ENCODE data around the gene HERPUD1.
A peak's percentile ranks its signal among the peaks of the same experiment; 100 is the strongest.
"Not testable (repeated sequence)": the region's sequence is repeated elsewhere in the genome, so short reads cannot be mapped to it uniquely, and the experiment has no call there.

The HERPUD1 gene, protein sequence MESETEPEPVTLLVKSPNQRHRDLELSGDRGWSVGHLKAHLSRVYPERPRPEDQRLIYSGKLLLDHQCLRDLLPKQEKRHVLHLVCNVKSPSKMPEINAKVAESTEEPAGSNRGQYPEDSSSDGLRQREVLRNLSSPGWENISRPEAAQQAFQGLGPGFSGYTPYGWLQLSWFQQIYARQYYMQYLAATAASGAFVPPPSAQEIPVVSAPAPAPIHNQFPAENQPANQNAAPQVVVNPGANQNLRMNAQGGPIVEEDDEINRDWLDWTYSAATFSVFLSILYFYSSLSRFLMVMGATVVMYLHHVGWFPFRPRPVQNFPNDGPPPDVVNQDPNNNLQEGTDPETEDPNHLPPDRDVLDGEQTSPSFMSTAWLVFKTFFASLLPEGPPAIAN

DNA sequence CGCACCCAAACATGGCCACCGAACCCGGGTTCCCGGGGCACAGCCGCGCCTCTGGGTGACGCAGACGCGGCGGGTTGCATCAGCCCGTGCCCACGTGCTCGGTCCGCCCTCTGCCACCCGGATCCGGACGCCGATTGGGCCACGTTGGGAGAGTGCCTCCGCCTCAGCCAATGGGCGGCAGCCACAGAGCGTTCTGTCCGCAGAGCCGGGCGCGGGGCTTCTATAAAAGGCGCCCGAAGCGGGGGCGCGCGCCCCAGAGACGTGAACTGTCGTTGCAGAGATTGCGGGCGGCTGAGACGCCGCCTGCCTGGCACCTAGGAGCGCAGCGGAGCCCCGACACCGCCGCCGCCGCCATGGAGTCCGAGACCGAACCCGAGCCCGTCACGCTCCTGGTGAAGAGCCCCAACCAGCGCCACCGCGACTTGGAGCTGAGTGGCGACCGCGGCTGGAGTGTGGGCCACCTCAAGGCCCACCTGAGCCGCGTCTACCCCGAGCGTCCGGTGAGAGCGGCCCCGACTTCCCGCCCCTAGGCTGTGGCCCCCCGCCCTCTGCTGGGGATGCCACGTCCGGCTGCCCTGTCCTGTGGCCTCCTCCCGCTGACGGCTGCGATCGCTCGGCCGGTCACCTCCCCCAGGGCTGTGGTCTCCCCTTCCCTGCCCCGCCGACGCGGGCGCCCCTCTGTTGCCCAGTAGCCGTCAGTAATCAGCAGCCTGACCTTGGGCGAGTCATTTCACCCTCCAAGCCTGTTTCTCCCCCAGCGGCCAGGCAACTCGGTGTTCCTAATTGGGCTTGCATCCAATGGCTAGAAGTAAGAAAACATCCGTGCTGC is at the start of gene HERPUD1:
Gene HERPUD1 (plus strand): TSS at position 251 of the 829 bp plus-strand sequence. CDS start 103 bp downstream, at position 354.
- DNase-seq, result peak; percentile 85

DNA sequence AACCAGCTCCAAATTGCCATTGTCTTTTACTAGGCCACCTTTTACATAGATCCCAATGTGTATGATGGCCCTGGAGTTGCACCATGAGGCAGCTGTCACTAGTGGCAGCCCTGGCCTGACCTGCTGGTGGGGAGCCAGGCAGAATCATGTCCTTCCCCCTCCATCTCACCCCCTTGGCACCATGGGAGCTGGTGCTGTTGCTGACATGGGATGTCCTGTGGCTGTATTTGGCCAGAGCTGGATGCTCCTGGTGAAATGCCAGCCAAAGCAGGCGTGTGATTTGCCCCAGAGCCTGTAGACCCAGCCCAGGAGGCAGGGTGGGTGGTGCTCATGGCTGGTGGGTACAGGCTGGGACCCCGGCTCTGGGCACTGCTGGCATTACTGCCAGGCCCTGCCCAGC is 48.4 kb upstream of the HERPUD1 start:
- no peak for DNase-seq

DNA sequence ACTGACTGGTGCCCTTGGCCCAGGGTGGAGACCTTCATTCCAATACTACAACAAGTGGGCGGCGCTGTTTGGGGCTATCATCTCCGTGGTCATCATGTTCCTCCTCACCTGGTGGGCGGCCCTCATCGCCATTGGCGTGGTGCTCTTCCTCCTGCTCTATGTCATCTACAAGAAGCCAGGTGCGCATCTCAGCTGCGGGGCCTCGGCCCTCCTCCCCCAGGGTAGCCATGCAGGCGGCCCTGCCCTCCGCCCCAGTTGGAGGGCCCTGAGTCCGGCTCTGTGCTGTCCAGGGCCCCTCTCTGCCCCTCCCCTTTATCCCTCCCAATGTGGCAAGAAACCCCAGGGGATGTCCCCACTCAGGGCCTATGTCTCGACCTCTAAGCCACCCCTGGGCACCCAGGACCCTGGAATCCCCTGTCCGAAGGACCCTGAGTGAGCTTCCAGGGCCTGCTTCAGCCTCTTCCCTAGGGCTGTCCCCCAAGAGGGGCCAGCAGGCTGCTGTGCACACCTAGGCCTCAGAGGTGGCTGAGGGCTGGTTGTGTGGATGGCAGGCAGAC is 47.8 kb upstream of the HERPUD1 start:
- no peak for DNase-seq

DNA sequence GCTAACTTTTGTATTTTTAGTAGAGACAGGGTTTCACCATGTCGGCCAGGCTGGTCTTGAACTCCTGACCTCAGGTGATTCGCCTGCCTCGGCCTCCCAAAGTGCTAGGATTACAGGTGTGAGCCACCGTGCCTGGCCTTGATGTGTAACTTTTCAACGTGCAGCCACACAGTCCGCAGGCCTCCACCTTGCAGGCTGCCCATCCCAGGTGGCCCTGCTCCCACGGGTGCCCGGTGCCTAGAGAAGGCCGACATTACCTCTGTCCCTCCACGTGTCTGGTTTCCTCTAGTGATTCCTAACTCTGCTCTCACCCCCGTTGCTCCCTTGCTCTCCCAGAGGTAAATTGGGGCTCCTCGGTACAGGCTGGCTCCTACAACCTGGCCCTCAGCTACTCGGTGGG is 47.0 kb upstream of the HERPUD1 start:
- DNase-seq, result not testable (repeated sequence)

DNA sequence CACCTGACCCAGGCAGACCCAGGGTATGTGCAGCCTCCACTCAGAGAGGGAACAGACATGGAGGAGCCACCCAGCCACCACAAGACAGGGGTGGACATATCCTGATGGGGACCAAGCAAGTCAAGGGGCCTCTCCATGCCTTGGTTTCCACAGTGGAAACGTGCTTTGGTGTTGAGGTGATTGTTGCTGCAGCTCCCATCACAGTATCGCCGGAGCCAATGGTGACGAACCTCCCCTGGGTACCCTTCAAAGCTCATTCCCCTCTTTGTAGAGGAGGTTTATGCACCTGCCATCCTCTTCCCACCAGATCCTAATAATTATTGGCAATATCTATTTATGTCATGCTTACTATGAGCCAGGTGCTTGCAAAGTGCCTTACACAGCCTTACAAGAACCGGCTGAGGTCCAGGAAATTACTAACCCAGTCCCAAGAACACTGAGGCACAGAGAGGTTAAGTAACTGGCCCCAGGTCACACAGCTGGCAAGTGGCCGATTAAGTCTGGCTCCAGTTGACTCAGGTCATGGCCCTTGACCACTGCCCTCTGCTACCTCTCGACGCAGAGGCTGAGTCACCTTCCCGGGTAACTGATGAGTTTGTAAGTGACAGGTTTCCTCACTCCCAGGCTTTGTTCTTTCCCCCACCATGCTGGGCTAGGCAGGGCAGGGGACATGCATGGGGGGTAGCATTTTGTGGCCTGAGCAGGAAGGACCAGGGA is 46.3 kb upstream of the HERPUD1 start:
- no peak for DNase-seq

DNA sequence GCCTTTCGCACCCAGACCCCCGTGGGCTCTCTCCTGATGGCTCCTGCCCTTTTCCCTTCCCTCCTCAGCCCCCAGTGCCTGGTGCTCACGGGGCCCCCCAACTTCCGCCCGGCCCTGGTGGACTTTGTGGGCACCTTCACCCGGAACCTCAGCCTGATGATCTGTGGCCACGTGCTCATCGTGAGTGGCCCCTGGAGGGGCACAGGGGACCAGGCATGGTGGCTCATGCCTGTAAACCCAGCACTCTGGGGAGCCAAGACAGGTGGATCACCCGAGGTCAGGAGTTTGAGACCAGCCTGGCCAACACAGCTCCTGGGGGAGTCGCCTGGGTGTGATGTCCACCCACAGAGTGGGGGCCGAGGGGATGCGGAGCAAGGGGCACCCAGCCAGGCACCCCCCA is 45.6 kb upstream of the HERPUD1 start:
- DNase-seq, result no peak

DNA sequence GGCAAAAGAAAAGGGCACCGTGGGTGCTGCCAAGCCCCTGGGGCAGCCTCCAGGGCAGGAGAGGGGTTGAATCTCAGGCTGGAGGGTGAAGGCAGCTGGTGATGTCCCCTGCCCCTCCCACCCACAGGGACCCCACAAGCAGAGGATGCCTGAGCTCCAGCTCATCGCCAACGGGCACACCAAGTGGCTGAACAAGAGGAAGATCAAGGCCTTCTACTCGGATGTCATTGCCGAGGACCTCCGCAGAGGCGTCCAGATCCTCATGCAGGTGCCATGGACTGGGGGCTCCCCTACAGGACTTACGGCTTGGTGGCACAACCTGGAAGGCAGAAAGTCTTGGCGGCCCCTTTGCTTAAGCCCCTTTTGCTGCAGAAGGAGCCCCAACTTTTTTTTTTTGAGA is 45.1 kb upstream of the HERPUD1 start:
- DNase-seq, result no peak

DNA sequence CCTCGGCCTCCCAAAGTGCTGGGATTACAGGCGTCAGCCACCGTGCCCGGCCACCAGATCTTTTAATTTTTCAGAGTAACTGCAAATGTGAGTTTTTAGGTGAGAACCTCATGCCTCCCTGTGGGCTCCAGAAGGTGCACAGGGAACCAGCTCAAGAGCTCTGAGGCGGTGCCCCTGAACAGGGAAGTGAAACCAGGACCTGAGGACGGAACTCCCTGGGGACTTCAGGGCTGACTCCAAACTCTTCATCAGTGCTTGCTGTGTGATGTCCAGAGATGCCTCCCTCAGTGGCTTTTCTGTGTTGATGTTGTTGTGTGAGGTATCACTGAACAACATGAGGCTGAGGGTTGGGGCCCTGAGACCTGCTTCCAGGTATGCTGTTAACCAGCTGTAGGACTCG is 43.1 kb upstream of the HERPUD1 start:
- no peak for DNase-seq

DNA sequence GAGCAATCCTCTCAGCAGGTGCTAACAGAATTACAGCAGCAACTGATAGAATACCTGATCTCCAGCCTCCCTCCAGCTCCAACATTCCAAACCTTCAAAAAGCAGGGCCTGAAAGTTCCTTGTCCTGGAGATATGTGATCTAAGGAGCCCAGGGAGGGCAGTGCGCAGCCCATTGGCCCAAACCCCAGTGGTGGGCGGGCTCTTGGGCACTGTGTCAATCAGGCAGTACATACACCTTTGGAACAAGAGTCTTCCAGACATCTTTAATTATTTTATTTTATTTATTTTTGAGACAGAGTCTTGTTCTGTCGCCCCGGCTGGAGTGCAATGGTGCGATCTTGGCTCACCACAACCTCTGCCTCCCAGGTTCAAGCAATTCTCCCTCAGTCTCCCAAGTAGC is 42.7 kb upstream of the HERPUD1 start:
- no peak for DNase-seq

DNA sequence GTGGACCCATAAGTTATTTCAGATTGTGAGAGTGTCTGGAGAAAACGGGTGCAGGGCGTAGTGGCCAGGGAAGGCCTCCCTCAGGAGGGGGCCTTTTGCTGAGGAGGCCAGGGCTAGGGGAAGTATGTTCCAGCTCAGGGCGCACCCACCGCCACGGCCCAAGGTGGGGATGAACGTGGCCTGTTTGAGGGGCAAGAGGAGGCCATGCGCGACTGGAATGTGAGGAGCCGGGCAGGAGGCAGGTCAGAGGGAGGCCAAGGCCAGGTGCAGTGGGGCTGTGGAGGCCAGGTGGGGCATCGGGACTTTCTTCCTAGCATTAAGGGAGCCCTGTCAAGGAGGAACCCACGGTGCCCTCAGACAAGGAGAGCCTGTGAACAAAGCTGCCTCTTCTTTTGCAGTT is 40.3 kb upstream of the HERPUD1 start:
- no peak for DNase-seq

DNA sequence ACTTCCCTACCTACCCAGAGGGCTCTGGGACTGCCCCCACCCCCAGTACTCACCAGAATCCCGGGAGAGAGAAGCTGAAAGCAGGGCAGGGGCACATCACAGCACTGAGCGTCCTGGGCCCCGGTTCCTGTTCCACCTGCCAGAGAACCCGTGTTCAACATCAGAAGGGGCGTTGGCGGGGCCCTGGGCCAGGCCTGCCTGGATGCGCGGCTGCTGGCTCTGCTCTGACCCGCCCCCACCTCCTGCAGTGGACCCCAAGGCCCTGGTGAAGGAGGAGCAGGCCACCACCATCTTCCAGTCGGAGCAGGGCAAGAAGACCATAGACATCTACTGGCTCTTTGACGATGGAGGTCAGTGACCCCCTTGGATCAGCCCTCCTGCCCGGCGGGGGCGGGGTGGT is 39.2 kb upstream of the HERPUD1 start:
- DNase-seq, result no peak

DNA sequence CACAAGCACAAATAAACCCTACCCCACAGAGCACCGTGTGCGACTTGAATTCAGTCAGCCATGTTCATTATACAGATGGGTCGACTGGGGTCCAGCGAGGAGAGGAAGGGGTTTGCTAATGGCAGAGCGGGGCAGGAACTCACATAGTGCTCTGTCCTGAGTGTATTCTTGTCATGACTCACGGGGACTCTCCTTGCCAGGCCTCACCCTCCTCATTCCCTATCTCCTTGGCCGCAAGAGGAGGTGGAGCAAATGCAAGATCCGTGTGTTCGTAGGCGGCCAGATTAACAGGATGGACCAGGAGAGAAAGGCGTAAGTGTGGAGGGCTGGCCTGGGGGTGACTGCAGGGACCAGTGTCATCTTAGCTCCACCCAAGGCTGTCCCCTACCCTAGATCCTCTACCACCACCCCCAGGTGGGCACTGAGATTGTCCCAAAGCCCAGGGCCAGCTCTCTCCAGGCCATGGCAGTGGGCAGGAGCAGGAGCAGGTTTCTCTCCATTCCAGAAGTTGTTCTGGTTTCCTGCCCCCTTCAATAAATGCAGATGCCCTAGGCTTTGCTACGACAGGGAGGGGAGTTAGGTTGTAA is 37.5 kb upstream of the HERPUD1 start:
- DNase-seq, result no peak

DNA sequence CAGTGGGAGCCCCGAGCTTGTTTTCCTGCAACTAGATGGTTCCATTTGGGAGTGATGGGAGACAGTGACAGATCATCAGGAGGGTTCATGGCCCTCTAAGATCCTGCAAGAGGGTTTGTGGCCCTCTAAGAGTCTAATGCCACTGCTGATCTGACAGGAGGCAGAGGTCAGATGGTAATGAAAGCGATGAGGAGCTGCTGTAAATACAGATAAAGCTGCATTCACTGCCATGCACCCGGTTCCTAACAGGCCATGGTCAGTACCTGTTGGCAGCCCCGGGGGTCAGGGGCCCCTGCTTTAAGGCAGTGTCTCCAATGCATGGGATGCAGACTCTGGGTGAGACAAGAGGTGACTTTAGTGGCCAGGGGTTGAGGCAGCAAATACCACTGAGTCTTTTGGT is 36.1 kb upstream of the HERPUD1 start:
- no peak for DNase-seq

DNA sequence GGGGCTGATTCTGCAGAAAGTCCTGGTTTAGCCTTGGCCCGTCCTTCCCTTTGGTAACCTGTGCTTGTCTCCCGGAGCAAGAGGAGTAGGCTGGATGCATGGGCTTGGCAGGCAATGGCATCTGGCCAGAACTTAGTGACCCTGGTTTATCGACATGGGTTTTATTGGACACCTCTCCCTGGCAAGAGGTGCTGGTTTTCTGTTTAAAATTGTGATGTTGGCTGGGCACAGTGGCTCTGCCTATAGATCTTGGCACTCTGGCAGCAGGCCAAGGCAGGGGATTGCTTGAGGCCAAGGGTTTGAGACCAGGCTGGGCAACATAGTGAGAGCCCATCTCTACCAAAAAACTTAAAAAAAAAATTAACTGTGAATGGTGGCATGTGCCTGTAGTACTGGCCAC is 35.7 kb upstream of the HERPUD1 start:
- no peak for DNase-seq

DNA sequence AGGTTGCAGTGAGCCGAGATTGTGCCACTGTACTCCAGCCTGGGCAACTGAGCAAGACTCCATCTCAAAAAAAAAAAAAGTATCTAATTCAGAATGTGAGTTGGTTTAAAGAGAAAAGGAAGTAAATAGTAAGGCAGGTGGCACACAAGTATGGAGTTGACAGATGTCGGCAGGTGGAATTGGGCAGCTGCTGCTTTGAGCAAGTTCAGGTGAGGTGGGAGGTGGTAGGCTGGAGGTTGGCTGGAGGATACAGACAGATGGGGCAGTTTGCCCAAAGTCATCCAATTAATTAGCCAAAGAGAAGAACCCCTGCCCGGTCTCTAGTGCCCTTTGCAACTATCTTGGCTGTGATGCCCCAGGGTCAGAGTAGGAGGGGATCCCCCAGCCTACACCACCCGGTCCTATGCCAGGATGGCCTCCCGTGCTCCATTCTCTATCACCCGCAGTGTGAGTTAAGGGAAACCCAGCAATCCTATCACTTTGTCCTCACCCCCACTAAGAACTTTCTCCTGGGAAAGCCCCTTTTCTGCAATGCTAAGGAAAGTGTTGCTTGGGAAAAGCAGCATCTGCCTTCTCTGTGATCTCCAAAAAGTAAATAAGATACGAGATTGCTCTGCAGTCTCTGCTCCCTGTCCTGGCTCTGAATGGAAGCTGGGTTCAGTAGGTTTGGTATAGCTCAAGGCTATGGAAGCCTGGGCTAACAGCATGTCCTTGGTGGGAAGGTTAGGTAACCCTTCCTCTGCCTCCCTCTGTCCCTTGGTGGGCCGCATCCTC is 34.7 kb upstream of the HERPUD1 start:
- no peak for DNase-seq

DNA sequence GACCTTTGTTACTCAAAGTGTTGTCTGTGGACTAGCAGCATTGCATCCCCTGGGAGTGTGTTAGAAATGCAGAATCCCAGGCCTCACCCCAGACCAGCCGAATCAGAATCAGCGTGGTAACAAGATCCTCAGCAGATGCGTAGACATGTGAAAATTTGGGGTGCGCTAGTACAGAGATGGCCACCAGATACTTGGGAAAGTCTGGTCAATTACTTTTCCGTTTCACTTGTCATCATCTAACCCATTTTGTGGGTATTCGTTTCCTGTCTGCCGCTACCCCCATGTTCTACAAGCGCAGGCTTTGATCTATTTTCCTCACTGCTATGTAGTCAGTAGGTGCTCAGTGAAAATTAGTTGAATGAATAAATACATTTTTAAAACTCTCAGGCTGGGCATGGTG is 33.1 kb upstream of the HERPUD1 start:
- DNase-seq, result no peak

DNA sequence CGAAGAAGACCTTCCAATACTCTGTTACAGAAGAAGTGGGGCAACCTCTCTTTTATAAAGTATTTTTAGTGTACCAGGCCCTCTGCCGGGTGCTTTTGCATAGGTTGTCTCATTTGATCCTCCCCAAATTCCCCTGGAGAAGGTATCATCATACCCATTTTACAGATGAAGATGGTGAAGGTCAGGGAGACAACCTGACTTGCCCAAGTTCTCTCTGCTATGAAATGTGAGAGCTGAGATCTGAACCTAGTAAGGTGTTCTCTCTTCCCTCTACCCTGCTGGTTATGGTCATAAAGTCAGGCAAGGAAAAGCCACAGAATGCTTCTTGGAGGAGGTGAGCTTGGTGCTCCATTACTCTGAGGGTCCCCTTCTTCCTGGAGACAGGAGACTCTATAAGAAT is 28.1 kb upstream of the HERPUD1 start:
- no peak for DNase-seq

DNA sequence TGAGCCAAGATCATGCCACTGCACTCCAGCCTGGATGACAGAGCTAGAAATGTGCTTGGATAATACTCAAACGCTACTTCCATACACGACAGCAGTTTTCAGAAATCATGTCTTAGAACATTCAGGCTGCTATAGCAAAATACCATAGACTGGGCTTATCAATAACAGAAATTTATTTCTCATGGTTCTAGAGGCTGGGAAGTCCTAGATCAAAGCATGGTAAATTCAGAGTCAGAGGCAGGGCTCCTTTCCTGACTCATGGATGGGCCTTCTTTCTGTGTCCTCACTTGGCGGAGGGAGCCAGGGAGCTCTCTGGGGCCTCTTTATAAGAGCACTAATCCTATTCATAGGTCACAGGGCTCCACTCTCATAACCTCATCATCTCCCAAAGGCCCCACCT is 24.5 kb upstream of the HERPUD1 start:
- DNase-seq, result no peak

DNA sequence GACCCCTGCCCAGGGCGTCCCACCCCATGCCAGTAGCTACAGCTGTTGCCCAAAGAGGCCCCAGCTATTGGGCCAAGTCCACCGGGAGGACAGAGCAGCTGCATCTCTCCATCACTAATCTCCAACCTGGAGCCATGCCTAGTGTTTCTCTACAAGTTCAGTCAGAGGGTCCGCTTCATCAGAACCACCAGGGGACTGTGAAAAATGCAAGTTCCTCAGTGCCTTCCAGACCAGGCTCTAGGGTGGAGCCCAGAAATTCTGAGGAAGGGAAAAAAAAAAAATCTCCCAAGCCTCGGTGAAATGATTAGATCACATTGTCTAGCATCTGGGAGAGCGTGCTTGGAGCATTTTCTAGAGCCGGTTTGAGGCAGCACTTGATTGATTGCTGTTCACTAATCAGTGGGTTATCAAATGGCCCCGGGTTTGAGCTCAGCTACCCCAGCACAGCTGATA is 22.4 kb upstream of the HERPUD1 start:
- DNase-seq, result no peak

DNA sequence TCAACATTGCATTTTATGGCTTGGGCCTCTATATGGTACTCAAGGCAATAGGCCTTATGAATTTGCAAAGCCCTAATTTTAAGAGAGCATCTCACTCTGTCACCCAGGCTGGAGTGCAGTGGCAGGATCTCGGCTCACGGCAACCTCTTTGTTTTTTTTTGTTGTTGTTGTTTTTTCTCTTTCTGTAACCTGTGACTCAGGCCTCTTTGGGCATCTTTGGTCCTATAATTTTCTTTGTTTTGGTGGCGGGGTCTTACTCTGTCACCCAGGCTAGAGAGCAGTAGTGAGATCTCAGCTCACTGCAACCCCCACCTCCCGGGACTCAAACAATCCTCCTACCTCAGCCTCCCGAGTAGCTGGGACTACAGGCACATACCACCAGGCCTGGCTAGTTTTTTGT is 21.8 kb upstream of the HERPUD1 start:
- no peak for DNase-seq

DNA sequence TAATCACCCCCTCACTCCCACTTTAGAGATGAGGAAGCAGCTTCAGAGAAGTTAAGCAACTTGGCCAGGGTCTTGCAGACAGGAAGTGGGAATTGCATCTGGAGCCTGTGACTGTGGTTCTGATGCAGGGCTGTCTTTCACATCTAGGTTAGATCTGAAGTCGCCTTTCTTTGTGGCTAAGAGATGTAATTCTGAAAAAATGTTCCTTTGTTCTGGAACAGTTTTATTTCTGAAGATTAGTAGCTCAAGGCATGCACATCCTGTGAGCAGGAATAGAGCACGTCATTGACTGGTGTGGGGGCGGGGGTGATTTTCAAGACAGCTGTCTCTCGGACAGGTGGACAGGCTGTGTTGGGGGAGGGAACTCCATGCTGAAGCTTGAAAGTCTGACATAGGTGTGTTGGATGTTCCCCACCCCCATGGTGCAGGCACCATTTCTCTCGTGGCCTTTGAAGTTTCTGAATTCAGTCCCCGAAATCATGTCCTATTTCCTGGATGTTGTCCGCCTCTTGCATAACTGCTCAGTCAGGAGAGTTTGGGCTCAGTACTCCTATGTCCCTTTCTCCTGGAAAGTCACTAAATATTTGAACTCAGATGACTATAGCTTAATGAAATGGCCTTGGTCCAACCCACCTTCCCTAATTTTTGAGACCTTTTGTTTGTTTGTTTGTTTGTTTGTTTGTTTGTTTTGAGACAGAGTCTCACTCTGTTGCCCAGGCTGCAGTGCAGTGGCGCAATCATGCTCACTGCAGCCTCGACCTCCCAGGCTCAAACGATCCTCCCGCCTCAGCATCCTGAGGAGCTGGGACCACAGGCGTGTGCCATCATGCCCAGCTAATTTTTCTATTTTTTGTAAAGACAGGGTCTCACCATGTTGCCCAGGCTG is 21.0 kb upstream of the HERPUD1 start:
- DNase-seq, result peak; percentile 13
